Neuronal stem cell (in vitro differentiated cells): ENCODE measurements around the gene GALNS.

Experiments
- DNase-seq: peaks from one replicate; pipeline ENCODE4 v3.0.0-alpha.2; 2013; ENCODE audit warnings: low spot score
- H2AFZ ChIP-seq: one replicate; pipeline ENCODE4 v1.6.1; 2013; ENCODE audit warnings: mild to moderate bottlenecking, low read length, inconsistent platforms
- H2AK5ac ChIP-seq: 2 replicates; pipeline ENCODE4 v1.6.1; 2013; ENCODE audit warnings: low read depth, mild to moderate bottlenecking, inconsistent platforms, low read length, moderate library complexity, mixed read lengths
- H2BK120ac ChIP-seq: 2 replicates; pipeline ENCODE4 v1.6.1; 2013; ENCODE audit warnings: low read depth, mild to moderate bottlenecking, inconsistent platforms, low read length, moderate library complexity, mixed read lengths
- H2BK12ac ChIP-seq: one replicate; pipeline ENCODE4 v1.6.1; 2013; ENCODE audit warnings: low read length, inconsistent platforms
- H2BK15ac ChIP-seq: 2 replicates; pipeline ENCODE4 v1.6.1; 2013; ENCODE audit warnings: mild to moderate bottlenecking, low read length, inconsistent platforms, mixed read lengths
- H2BK5ac ChIP-seq: one replicate; pipeline ENCODE4 v1.6.1; 2013; ENCODE audit warnings: inconsistent platforms, mild to moderate bottlenecking, low read length, moderate library complexity
- H3K14ac ChIP-seq: one replicate; pipeline ENCODE4 v1.6.1; 2013; ENCODE audit warnings: low read length, inconsistent platforms
- H3K18ac ChIP-seq: 2 replicates; pipeline ENCODE4 v1.6.1; 2013; ENCODE audit warnings: low read length, inconsistent platforms
- H3K23ac ChIP-seq: 2 replicates; pipeline ENCODE4 v1.6.1; 2013; ENCODE audit warnings: low read depth, mild to moderate bottlenecking, mixed read lengths, low read length, inconsistent platforms; ENCODE audit not compliant: poor library complexity
- H3K27ac ChIP-seq: replicated peaks from 3 replicates; pipeline ENCODE4 v1.5.1; 2013; ENCODE audit warnings: low read length, inconsistent platforms
- H3K27me3 ChIP-seq, 3 experiments: 2 replicates each; pipeline ENCODE4 v1.6.1; 2013; ENCODE audit warnings: low read length in 3 of 3, mild to moderate bottlenecking in 2 of 3, inconsistent platforms in 1 of 3, low read depth in 1 of 3, mixed read lengths in 1 of 3, moderate library complexity in 1 of 3; ENCODE audit not compliant: control insufficient read depth in 3 of 3, insufficient read depth in 3 of 3
- H3K36me3 ChIP-seq, 2 donors: replicated peaks in 1 of 2; 2 replicates each; pipeline ENCODE4 v1.6.1; 2013; ENCODE audit warnings: low read length in 2 of 2; ENCODE audit not compliant: control insufficient read depth in 2 of 2, insufficient read depth in 2 of 2
- H3K4ac ChIP-seq: 2 replicates; pipeline ENCODE4 v1.6.1; 2013; ENCODE audit warnings: inconsistent platforms, mild to moderate bottlenecking, low read length, moderate library complexity
- H3K4me1 ChIP-seq, 2 donors: 1 replicate in 1 of 2; 2 replicates in 1 of 2; pipeline ENCODE4 v1.6.1; 2013; ENCODE audit warnings: low read length in 2 of 2, low read depth in 1 of 2; ENCODE audit not compliant: control insufficient read depth in 2 of 2, insufficient read depth in 1 of 2
- H3K4me2 ChIP-seq: one replicate; pipeline ENCODE4 v1.6.1; 2013; ENCODE audit warnings: mild to moderate bottlenecking, low read length, inconsistent platforms; ENCODE audit not compliant: insufficient read depth, poor library complexity, severe bottlenecking
- H3K4me3 ChIP-seq, 2 donors: 2 replicates each; pipeline ENCODE4 v1.5.1; 2013; ENCODE audit warnings: low read length in 2 of 2, mild to moderate bottlenecking in 2 of 2, inconsistent platforms in 1 of 2, moderate library complexity in 1 of 2
- H3K79me1 ChIP-seq: one replicate; pipeline ENCODE4 v1.6.1; 2013; ENCODE audit warnings: low read depth, mild to moderate bottlenecking, inconsistent platforms, low read length, moderate library complexity
- H3K9ac ChIP-seq: one replicate; pipeline ENCODE4 v1.6.1; 2013; ENCODE audit warnings: mild to moderate bottlenecking, low read depth, low read length, inconsistent platforms; ENCODE audit not compliant: poor library complexity
- H3K9me3 ChIP-seq, 2 donors: replicated peaks in 1 of 2; 2 replicates each; pipeline versions ENCODE3 to v1.6.1; 2013; ENCODE audit warnings: low read length in 2 of 2, mild to moderate bottlenecking in 2 of 2, inconsistent platforms in 1 of 2, low read depth in 1 of 2, mixed read lengths in 1 of 2, moderate library complexity in 1 of 2; ENCODE audit not compliant: control insufficient read depth in 2 of 2, insufficient read depth in 1 of 2
- H4K8ac ChIP-seq: one replicate; pipeline ENCODE4 v1.6.1; 2013; ENCODE audit warnings: low read depth, mild to moderate bottlenecking, inconsistent platforms, low read length, moderate library complexity
- H4K91ac ChIP-seq: one replicate; pipeline ENCODE4 v1.6.1; 2013; ENCODE audit warnings: low read length, low read depth, mild to moderate bottlenecking, inconsistent platforms; ENCODE audit not compliant: poor library complexity
- WGBS, 2 donors: extraction: QIAGEN DNeasy Blood & Tissue Kit; methylation state at CpG; one replicate each; pipeline ENCODE4 v1.1.7; 2013; ENCODE audit warnings: missing lambda C conversion rate in 2 of 2, mixed read lengths in 1 of 2; ENCODE audit not compliant: insufficient read length in 2 of 2, insufficient replicate concordance in 1 of 2; ENCODE audit errors: extremely low coverage in 2 of 2; 5-methylcytosine and 5-hydroxymethylcytosine counted together

The GALNS gene

GRCh38 chr16:88811769-88812512, 44.8 kb downstream of the GALNS start, which contains the start of gene APRT:
TSS of gene APRT (minus strand) at chr16:88811928. CDS start at chr16:88811899, 29 bp downstream.
- H3K23ac ChIP-seq = peak within 1 kb of the TSS; percentile 100
- WGBS, 2 donors = no CpG with 5 or more reads among the region's 84 CpGs

GRCh38 chr16:88810912-88811768, 45.6 kb downstream of the GALNS start:
- no peak for DNase-seq

More at GRCh38 chr16:88811769-88812512, 44.8 kb downstream of the GALNS start, which contains the start of gene APRT:
- peaks cover 33 to 36% of the 10 kb centered on the region in 2 donors for H3K36me3 ChIP-seq
- peak within 1 kb of the TSS; percentile 96 for H2AK5ac ChIP-seq
- H2BK15ac ChIP-seq = peak within 1 kb of the TSS; percentile 99
- peak within 1 kb of the TSS; percentile 94 for H3K27ac ChIP-seq
- peak within 1 kb of the TSS; percentile 96 for H4K91ac ChIP-seq
- H3K18ac ChIP-seq = peak within 1 kb of the TSS; percentile 99
- peak within 1 kb of the TSS; percentile 85 for H3K4me2 ChIP-seq
- peak within 1 kb of the TSS; percentile 96 for H3K9ac ChIP-seq
- H2BK12ac ChIP-seq = peak within 1 kb of the TSS; percentile 88
- no peak within 1 kb of the TSS for H2BK120ac ChIP-seq
- H2BK5ac ChIP-seq = peak within 1 kb of the TSS; percentile 100
- H3K14ac ChIP-seq = peak within 1 kb of the TSS; percentile 97
- H3K4me1 ChIP-seq = peaks cover 10 to 11% of the 10 kb centered on the region in 2 donors
- peak within 1 kb of the TSS; percentile 86 for H4K8ac ChIP-seq
- peaks cover 25% of the 10 kb centered on the region for H3K79me1 ChIP-seq
- peak within 1 kb of the TSS; percentile 77 to 88 for H3K4me3 ChIP-seq
- peak within 1 kb of the TSS; percentile 98 for H3K4ac ChIP-seq
- peaks cover 0 to 8% of the 10 kb centered on the region in 2 donors for H3K9me3 ChIP-seq
- peak within 1 kb of the TSS; percentile 95 for H2AFZ ChIP-seq
- no peaks in the 10 kb centered on the region for H3K27me3 ChIP-seq
- DNase-seq = peak; percentile 92

GRCh38 chr16:88810166-88810911, 46.4 kb downstream of the GALNS start:
- H2BK15ac ChIP-seq = peak overlapping the region; percentile 85
- H2BK5ac ChIP-seq = no peak overlapping the region
- H3K14ac ChIP-seq = no peak overlapping the region
- H2AK5ac ChIP-seq = peak overlapping the region; percentile 96
- DNase-seq = no peak
- H3K4me1 ChIP-seq = peaks cover 10 to 11% of the 10 kb centered on the region in 2 donors
- peaks cover 39% of the 10 kb centered on the region for H3K79me1 ChIP-seq
- H3K4me3 ChIP-seq = peak overlapping the region; percentile 77 to 88
- peak overlapping the region; percentile 93 for H3K9ac ChIP-seq
- no peak overlapping the region for H2AFZ ChIP-seq
- peak overlapping the region; percentile 27 for H3K18ac ChIP-seq
- no peak overlapping the region for H4K8ac ChIP-seq
- peak overlapping the region; percentile 85 for H3K4me2 ChIP-seq
- H3K27ac ChIP-seq = peak overlapping the region; percentile 43
- H3K27me3 ChIP-seq = no peaks in the 10 kb centered on the region
- peak overlapping the region; percentile 22 for H3K23ac ChIP-seq
- H3K4ac ChIP-seq = no peak overlapping the region
- H3K36me3 ChIP-seq = peaks cover 47 to 52% of the 10 kb centered on the region in 2 donors
- H2BK12ac ChIP-seq = no peak overlapping the region
- no peak overlapping the region for H4K91ac ChIP-seq
- H3K9me3 ChIP-seq = peaks cover 2 to 8% of the 10 kb centered on the region in 2 donors
- WGBS, 2 donors = no CpG with 5 or more reads among the region's 12 CpGs
- H2BK120ac ChIP-seq = no peak overlapping the region

More at GRCh38 chr16:88810912-88811768, 45.6 kb downstream of the GALNS start:
- H2BK5ac ChIP-seq = peak overlapping the region; percentile 100
- H4K8ac ChIP-seq = no peak overlapping the region
- no peak overlapping the region for H3K14ac ChIP-seq
- peak overlapping the region; percentile 98 for H3K18ac ChIP-seq
- H2BK120ac ChIP-seq = no peak overlapping the region
- H3K4me1 ChIP-seq = peaks cover 10 to 11% of the 10 kb centered on the region in 2 donors
- H3K79me1 ChIP-seq = peaks cover 31% of the 10 kb centered on the region
- H2AK5ac ChIP-seq = peak overlapping the region; percentile 96
- H2BK15ac ChIP-seq = peak overlapping the region; percentile 85
- WGBS, 2 donors = no CpG with 5 or more reads among the region's 65 CpGs
- no peak overlapping the region for H3K4ac ChIP-seq
- peaks cover 41 to 44% of the 10 kb centered on the region in 2 donors for H3K36me3 ChIP-seq
- H2BK12ac ChIP-seq = no peak overlapping the region
- peak overlapping the region; percentile 77 to 88 for H3K4me3 ChIP-seq
- peak overlapping the region; percentile 93 for H3K9ac ChIP-seq
- peak overlapping the region; percentile 85 for H3K4me2 ChIP-seq
- peak overlapping the region; percentile 100 for H3K23ac ChIP-seq
- no peak overlapping the region for H3K27ac ChIP-seq
- H3K27me3 ChIP-seq = no peaks in the 10 kb centered on the region
- H3K9me3 ChIP-seq = peaks cover 0 to 8% of the 10 kb centered on the region in 2 donors
- H4K91ac ChIP-seq = no peak overlapping the region
- H2AFZ ChIP-seq = peak overlapping the region; percentile 95
